ENCODE results near the gene IP6K2.

The IP6K2 gene

GRCh38 chr3:48688737-48689075 is 28.3 kb downstream of the IP6K2 start:
- DNase-seq (ENCODE audit: low spot score) = no peak

- DNase-seq (ENCODE audit: low spot score) = no peak
Observed at GRCh38 chr3:48688032-48688736, 28.8 kb downstream of the IP6K2 start.

- DNase-seq (ENCODE audit: low spot score) = no peak
Observed at GRCh38 chr3:48687220-48687678, 29.8 kb downstream of the IP6K2 start.

- DNase-seq (ENCODE audit: low spot score) = no peak
Observed at GRCh38 chr3:48686538-48687219, 30.3 kb downstream of the IP6K2 start.

- DNase-seq (ENCODE audit: low spot score) = peak; percentile 97
Observed at GRCh38 chr3:48685603-48686511, 31.2 kb downstream of the IP6K2 start, which contains the start of gene NCKIPSD. Gene NCKIPSD (minus strand): TSS chr3:48685915. CDS start chr3:48685807, 108 bp downstream.

- DNase-seq (ENCODE audit: low spot score) = no peak
Observed at GRCh38 chr3:48685293-48685602, 31.8 kb downstream of the IP6K2 start.

- DNase-seq (ENCODE audit: low spot score) = no peak
Observed at GRCh38 chr3:48684480-48685143, 32.4 kb downstream of the IP6K2 start.

- no peak for DNase-seq (ENCODE audit: low spot score)
Observed at GRCh38 chr3:48684054-48684349, 33.0 kb downstream of the IP6K2 start.

- no peak for DNase-seq (ENCODE audit: low spot score)
Observed at GRCh38 chr3:48682786-48683185, 34.2 kb downstream of the IP6K2 start.

GRCh38 chr3:48681974-48682610 is 34.9 kb downstream of the IP6K2 start:
- DNase-seq (ENCODE audit: low spot score) = no peak

- no peak for DNase-seq (ENCODE audit: low spot score)
Observed at GRCh38 chr3:48681541-48681880, 35.5 kb downstream of the IP6K2 start.

GRCh38 chr3:48680811-48681540 is 36.0 kb downstream of the IP6K2 start:
- DNase-seq (ENCODE audit: low spot score) = no peak

- no peak for DNase-seq (ENCODE audit: low spot score)
Observed at GRCh38 chr3:48679411-48680391, 37.3 kb downstream of the IP6K2 start.

GRCh38 chr3:48678566-48679380 is 38.2 kb downstream of the IP6K2 start:
- no peak for DNase-seq (ENCODE audit: low spot score)

GRCh38 chr3:48678056-48678455 is 39.0 kb downstream of the IP6K2 start:
- no peak for DNase-seq (ENCODE audit: low spot score)

- DNase-seq (ENCODE audit: low spot score) = no peak
Observed at GRCh38 chr3:48674505-48674904, 42.5 kb downstream of the IP6K2 start.

GRCh38 chr3:48672522-48672921 is 44.5 kb downstream of the IP6K2 start:
- DNase-seq (ENCODE audit: low spot score) = no peak

- DNase-seq (ENCODE audit: low spot score) = no peak
Observed at GRCh38 chr3:48664929-48665328, 52.1 kb downstream of the IP6K2 start.

- DNase-seq (ENCODE audit: low spot score) = no peak
Observed at GRCh38 chr3:48664313-48664644, 52.7 kb downstream of the IP6K2 start.
